Retina (tissue), 1 donor: ENCODE results near the gene CLIP1.

Source experiments
- DNase-seq: peaks from one replicate; pipeline ENCODE4 v3.0.0-alpha.2; 2016

The CLIP1 gene

DNA sequence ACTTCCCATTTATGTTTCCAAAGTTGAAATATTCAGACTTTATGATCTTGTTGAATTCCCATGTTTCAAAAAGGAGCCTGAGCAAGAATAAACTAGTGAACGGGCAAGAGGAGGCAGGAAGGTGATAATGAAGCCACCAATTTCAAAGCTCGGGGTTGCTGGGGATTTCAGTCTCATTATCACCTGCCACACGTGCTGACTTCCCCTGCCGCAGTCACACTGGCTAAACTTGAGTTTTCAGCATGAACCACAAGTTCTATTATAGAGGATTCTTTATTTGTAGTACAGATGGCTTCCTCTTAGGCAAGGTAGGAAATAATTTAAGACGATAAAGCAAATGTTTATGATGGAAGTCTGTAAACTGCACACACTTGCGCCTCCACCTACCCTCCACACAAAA, 178.5 kb downstream of the CLIP1 start:
- DNase-seq = no peak

DNA sequence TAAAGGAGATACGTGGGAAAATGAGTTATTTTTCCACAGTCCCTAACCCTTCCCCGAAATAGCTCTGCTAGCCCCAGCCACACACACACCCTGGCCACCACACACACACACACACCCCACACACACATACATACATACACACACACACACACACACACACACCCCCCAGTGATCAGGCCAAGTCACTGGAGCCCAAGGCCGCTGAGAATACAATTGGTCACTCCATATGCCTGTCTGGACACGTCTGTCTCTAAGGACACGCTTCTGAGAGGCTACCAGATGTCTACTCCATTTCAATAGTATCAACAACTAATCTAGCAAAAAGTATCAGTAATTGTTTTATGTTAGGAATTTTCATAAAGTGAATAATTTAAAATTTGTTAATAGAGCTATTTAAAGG, 183.6 kb downstream of the CLIP1 start:
- no peak for DNase-seq

DNA sequence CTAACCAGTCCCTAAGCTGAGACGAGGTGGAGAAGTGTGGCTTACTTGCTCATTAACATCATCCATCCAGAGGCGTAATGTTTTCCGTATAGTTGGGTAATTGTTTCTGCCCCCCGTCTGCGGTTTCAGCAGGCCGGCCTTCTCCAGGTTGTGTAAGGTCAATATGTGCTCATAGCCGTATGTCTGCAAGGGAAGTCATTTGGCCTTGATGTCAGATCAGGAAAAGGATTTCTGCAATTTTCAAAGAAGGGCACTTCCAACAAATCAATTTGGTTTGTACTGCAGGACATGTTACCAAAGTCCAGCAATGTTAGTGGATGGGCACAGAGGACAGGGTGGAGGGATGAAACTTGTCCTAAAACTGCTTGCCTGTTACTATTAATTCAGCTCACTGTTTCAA, 186.7 kb downstream of the CLIP1 start:
- DNase-seq = no peak

DNA sequence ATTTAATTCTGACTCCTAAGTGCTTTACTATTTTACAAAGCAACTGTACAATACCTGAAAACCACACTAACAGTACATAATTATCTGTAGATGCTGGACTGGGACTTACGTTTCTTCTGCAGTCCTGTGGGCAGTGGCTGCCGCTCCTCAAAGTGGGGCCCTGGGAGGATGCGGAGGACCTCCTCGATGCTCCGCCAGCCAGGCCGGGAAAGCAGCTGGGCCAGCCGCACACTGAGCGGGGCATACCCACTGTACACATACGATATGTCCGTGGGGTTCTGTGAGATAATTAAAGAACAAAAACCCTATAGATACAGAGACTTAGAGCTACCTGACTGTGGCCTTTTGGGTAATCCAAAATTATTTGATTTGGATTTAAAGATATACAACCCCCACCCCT, 189.8 kb downstream of the CLIP1 start:
- DNase-seq = no peak

DNA sequence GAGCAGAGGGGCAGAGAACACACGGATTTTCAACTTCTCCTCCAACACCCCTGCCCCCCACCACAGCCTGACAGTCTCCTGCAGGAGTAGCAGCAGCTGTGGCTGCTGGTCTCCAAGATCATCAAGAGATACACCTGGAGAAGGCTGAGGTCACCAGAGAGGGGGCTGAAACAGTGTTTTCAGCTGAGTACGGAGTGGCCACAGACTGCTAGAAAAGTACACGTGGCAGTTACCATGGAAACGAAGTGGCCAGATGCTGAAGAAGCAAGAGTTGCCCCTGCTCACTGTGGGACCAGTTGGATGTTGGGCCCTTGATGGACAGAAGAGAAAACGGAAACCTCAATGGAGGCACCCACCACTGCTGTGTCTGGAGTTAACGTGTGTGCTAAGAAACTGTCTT, 191.7 kb downstream of the CLIP1 start:
- DNase-seq = no peak

DNA sequence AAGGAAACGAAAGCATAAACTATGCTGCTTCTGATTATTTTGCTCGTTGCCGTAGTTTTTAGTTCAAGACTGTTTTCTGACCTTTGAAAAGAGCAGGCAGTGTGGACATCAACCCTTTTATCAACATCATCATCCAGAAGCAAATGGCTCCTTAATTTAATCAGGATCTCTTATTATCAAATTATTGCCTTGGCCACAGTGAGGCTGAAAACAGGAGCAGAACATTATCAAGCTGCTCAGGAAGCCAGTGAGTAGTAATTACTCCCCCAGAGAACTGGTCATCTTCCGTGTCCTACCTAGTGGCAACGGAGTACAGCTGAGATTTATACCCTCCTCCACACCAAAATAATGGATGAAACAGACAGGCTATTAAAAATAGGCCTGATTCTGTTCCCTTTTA, 194.4 kb downstream of the CLIP1 start:
- DNase-seq = no peak

DNA sequence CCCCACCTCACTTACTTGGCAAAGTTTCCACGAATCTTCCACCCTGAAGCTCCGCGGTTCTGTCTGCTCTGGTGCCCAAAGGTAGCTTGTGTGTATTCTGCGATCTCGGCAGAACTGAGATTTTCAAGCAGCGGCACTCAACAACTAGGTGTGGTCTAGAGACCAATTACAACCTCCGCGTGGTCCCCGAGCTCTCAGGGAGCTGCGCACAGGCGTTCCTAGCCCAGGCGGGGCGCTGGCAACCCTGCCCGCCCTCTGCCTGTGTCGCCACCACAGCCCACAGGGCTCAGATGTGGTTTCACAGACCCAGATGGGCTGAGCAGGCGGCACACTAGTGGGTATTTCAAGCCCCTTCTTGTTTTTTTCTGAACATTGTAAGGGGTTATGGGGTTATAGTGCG, 195.1 kb downstream of the CLIP1 start:
- DNase-seq = no peak

DNA sequence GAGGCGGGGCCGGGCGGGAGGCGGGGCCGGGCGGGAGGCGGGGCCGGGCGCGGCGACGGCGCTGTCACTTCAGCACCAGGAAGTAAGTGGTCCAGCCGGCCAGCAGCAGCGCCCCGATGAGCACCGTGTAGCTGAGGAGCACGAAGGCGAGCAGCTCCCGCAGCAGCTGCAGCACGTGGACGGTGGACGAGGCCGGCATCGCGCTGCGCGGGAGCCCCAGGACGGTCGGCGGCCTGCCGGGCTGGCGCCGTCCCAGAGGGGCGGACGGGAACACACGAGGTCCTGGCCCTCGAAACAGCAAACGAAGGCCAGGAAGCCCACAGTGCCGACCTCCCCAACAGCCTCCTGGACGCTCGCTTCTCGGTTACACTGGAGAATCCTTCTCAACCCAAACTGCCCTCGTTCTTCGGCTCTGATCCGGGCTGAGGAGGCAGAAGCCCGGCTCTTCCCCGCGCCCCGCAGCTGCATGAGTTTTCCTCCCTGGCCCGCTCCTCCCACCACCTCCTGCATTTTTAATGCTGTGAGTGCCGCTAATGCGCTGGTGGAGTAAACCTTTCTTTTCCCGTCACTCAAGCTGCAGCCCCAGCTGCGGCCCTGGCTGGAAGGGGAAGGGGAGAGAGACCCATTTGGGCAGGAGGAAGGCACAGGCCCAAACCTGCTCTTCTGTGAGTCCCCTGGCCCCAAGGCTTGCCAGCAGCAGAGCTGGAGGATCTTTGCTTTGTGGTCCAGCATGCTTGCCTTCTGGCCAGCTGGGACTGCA, 195.9 kb downstream of the CLIP1 start:
- no peak for DNase-seq

DNA sequence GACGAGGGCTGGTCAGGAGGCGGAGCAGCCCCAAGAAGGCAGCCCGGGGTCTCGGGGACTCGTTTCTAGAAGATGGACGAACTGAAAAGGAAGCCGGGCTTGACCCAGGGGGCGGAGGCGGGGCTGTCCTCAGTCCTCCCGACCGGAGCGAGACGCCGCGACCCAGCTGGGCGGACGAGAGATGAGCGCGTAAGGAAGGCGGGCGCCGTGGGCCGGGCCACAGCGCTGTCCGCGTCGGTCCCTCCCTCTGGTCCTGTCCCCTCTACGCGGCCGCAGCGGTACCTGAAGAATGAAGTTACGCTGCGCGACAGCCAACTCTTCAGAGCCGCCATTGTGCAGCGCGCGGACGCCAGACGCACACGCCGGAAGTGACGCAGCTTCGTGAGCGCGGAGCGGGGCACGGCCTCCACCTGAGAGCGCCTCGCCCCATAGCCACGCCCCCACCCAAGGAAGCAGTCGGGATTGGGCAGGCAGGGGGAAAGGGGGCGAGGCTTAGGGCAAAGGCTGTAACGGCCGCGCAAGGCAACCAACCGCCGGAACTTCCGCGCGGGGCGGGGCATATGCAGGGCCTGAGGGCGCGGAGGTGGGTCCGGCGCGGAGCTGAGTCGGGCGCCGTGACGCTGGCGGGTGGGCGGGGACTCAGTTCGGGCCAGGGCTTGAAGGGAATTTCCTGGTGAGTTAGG, 196.6 kb downstream of the CLIP1 start, which contains the start of gene DIABLO:
DIABLO (minus strand) TSS at position 370 of the 683 bp plus-strand sequence; CDS start at position 332, 38 bp downstream.
- peak; percentile 99 for DNase-seq
